Breast epithelium (tissue), 4 donors: Measurements from ENCODE around the gene TRPM5. TPM values are rescaled to one million over a fixed set of nuclear protein-coding genes. Genes with fewer than 3 reads are reported as not detected.

Experiments used
- DNase-seq, 2 donors: peaks; one replicate each; pipeline ENCODE4 v3.0.0-alpha.2; 2019; ENCODE audit warnings: low spot score in 2 of 2
- H3K27ac ChIP-seq, 2 donors: fragments of 200-600 bp; sonication (generic) in 1 of 2; one replicate each; pipeline ENCODE4 v1.5.1; 2016 to 2019; ENCODE audit warnings: mild to moderate bottlenecking in 1 of 2
- H3K27me3 ChIP-seq, 2 donors: fragments of 200-600 bp; sonication (generic) in 1 of 2; one replicate each; pipeline versions ENCODE4 v1.5.1 to v1.6.0; 2017 to 2019; ENCODE audit warnings: control low read depth in 1 of 2, mild to moderate bottlenecking in 1 of 2
- H3K36me3 ChIP-seq: fragments of 200-600 bp; one replicate; pipeline ENCODE4 v1.5.1; 2019
- H3K4me1 ChIP-seq, 2 donors: fragments of 200-600 bp; sonication (generic); one replicate each; pipeline ENCODE4 v1.5.1; 2016 to 2019; ENCODE audit warnings: control low read depth in 1 of 2
- H3K4me3 ChIP-seq, 3 donors: fragments of 200-600 bp; sonication (generic); 1 replicate in 2 of 3; 2 replicates in 1 of 3; pipeline ENCODE4 v1.5.1; 2016 to 2019; ENCODE audit warnings: mild to moderate bottlenecking in 3 of 3, moderate library complexity in 2 of 3
- H3K9me3 ChIP-seq, 2 donors: fragments of 200-600 bp; sonication (generic) in 1 of 2; one replicate each; pipeline ENCODE4 v1.5.1; 2016 to 2019; ENCODE audit warnings: control low read depth in 1 of 2
- POLR2A ChIP-seq: fragments of 450-650 bp; IDR thresholded peaks from one replicate; pipeline ENCODE4 v1.6.1; 2016; ENCODE audit warnings: antibody characterized with exemption, mild to moderate bottlenecking, moderate library complexity
- POLR2AphosphoS5 ChIP-seq, 3 donors: sonication (generic); formaldehyde crosslinking; IDR thresholded peaks; one replicate each; pipeline ENCODE4 v1.6.1; 2017; ENCODE audit warnings: antibody characterized with exemption in 3 of 3
- intact Hi-C: fragments of 100-400 bp; cut with DNase I; formaldehyde crosslinking; loops from one replicate; pipeline ENCODE4 v1.15.1; 2023; ENCODE audit warnings: low total_unique reads
- total RNA-seq, 3 donors: library from RNA; depleted of rRNA; stranded (reverse); fragments of >200 nt; gene quantifications; one replicate each; pipeline ENCODE4 v1.1.0, GENCODE V29; 2016
- TF ChIP-seq, protein P1 (sequence below), 3 donors: fragments of 450-650 bp; IDR thresholded peaks; one replicate each; pipeline ENCODE4 v1.5.1; 2016 to 2017; ENCODE audit warnings: antibody characterized with exemption in 3 of 3, mild to moderate bottlenecking in 3 of 3, moderate library complexity in 3 of 3

Gene TRPM5
- total RNA-seq, 3 donors from 2014 or later: not detected

DNA sequence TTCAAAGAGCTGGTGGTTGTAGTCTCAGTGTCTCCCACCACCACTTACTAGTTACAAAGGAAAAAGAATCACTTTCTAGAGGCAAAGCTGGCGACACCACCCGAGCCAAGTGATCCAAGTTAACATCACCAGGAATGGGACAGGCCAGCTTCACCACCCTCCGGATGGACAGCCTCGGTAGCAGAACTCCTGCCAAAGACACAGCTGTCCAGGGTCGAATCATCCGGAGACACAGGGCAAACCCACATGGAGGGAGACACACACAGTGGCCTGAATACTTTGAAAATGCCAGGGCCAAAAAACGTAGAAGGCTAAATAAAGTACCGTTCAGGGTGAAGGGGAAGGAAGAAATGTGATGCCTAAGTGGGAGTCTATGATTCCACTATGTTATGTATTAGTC is 33.6 kb upstream of the TRPM5 start:
- no peak overlapping the region for H3K4me3 ChIP-seq
- H3K36me3 ChIP-seq: no peaks in the 10 kb centered on the region
- no peak overlapping the region for H3K27ac ChIP-seq
- no peaks in the 10 kb centered on the region for H3K4me1 ChIP-seq
- TF ChIP-seq, protein P1, sequence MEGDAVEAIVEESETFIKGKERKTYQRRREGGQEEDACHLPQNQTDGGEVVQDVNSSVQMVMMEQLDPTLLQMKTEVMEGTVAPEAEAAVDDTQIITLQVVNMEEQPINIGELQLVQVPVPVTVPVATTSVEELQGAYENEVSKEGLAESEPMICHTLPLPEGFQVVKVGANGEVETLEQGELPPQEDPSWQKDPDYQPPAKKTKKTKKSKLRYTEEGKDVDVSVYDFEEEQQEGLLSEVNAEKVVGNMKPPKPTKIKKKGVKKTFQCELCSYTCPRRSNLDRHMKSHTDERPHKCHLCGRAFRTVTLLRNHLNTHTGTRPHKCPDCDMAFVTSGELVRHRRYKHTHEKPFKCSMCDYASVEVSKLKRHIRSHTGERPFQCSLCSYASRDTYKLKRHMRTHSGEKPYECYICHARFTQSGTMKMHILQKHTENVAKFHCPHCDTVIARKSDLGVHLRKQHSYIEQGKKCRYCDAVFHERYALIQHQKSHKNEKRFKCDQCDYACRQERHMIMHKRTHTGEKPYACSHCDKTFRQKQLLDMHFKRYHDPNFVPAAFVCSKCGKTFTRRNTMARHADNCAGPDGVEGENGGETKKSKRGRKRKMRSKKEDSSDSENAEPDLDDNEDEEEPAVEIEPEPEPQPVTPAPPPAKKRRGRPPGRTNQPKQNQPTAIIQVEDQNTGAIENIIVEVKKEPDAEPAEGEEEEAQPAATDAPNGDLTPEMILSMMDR (IDR thresholded peaks at IDR 0.05): no peak
- TF ChIP-seq POLR2AphosphoS5 (IDR thresholded peaks at IDR 0.05): no peak
- TF ChIP-seq POLR2A: no peak
- H3K9me3 ChIP-seq: peaks cover 9 to 17% of the 10 kb centered on the region in 2 donors
- DNase-seq: no peak
- peaks cover 0 to 4% of the 10 kb centered on the region in 2 donors for H3K27me3 ChIP-seq
- intact Hi-C loops: no loop called here

DNA sequence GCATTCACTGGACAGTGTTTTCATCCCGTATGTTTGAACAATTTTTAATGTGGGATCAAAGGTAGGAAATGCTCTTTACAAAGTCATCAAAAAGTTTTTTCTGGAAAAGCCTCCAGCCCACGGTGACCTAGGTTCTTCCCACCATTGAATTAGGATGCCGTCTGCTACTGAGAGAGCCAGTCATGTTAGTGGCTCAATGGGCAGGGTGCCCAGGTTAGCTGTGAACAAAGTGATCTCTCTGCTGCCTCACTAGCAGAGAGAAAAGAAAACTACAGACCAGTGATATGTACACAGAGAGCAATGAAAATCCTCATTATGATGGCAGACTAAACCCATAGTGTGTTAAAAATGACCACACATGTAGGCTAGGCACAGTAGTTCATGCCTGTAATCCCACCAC is 32.9 kb upstream of the TRPM5 start:
- Histone ChIP-seq H3K27ac (no peak overlapping the region), H3K36me3 (no peaks in the 10 kb centered on the region), H3K9me3 (peaks cover 9 to 17% of the 10 kb centered on the region in 2 donors), H3K4me1 (no peaks in the 10 kb centered on the region), H3K27me3 (no peaks in the 10 kb centered on the region), H3K4me3 (no peak overlapping the region)
- no peak for DNase-seq
- TF ChIP-seq, protein P1 (IDR thresholded peaks at IDR 0.05): no peak
- TF ChIP-seq POLR2A (no peak), POLR2AphosphoS5 (IDR thresholded peaks at IDR 0.05) (no peak)
- intact Hi-C loops: no loop called here

- no peaks in the 10 kb centered on the region for H3K4me1 ChIP-seq
- no peak overlapping the region for H3K27ac ChIP-seq
- no peaks in the 10 kb centered on the region for H3K36me3 ChIP-seq
- H3K4me3 ChIP-seq: no peak overlapping the region
- no peak for TF ChIP-seq POLR2AphosphoS5 (IDR thresholded peaks at IDR 0.05)
- TF ChIP-seq POLR2A: no peak
- TF ChIP-seq, protein P1 (IDR thresholded peaks at IDR 0.05): no peak
- DNase-seq: no peak
- peaks cover 9 to 14% of the 10 kb centered on the region in 2 donors for H3K9me3 ChIP-seq
- intact Hi-C loops: no loop called here
- H3K27me3 ChIP-seq: no peaks in the 10 kb centered on the region
Measured at GRCh38 chr11:2475136-2475918, 31.0 kb upstream of the TRPM5 start.

DNA sequence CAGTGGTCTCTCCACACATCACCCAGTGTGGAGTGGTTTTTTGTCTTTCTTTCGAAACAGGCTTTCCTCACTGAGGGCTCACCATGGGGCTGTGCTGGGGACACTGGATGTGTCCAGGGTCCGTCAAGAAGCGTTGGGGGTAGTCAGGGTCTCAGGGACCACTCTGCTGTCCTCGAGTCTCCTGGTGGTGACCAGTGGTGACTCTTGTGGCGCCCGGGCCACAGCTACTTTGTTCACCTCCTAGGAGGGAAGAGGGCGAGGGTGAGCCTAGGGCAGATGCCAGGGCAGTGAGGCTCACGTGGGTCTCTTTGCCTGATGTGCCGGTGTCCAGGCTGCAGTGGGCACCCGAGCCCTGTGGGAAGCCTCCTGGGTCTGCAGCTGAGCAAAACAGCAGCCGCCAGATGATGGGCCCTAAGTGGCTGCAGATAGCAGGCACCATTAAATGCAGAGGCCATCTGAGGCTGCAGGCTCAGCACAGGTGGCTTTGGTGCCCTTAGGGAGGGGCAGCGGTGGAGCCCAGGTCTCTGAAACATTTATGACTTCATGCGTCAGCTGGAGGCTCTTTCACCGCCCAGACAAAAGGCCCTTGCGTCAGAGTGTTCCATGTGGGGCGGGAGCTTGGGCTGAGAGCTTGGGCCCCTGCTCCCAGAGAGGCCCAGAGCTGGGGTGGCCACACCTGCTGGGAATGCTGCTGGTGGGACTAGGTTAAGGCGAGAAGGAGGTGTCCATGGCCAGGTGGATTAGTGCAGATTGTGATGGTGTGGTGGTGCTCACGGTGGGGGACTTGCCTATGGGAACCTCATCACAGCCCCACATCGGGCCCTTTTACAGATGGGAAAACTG is 30.0 kb upstream of the TRPM5 start:
- H3K27me3 ChIP-seq: no peaks in the 10 kb centered on the region
- no peaks in the 10 kb centered on the region for H3K4me1 ChIP-seq
- no peak for DNase-seq
- intact Hi-C loops: no loop called here
- no peak overlapping the region for H3K27ac ChIP-seq
- H3K36me3 ChIP-seq: no peaks in the 10 kb centered on the region
- TF ChIP-seq, protein P1 (IDR thresholded peaks at IDR 0.05): no peak
- TF ChIP-seq POLR2AphosphoS5 (IDR thresholded peaks at IDR 0.05) (no peak), POLR2A (no peak)
- H3K4me3 ChIP-seq: no peak overlapping the region
- peaks cover 4 to 6% of the 10 kb centered on the region in 2 donors for H3K9me3 ChIP-seq
